Ramos (cell line): ENCODE measurements around the gene N4BP2L2.

Source experiments
- in situ Hi-C: fragments of 300-500 bp; cut with MboI; formaldehyde crosslinking; loops from one replicate; pipeline ENCODE4 v1.14.3; 2022; ENCODE audit warnings: low sequenced_read_pairs; ENCODE audit not compliant: unreplicated experiment

The N4BP2L2 gene

GRCh38 chr13:32535115-32535514 is 3.5 kb downstream of the N4BP2L2 start:
- in situ Hi-C loops: no loop called here

GRCh38 chr13:32530841-32531253 is 7.7 kb downstream of the N4BP2L2 start:
- in situ Hi-C loops: no loop called here

GRCh38 chr13:32528358-32528757 is 10.2 kb downstream of the N4BP2L2 start:
- in situ Hi-C loops: no loop called here

GRCh38 chr13:32527151-32527550 is 11.4 kb downstream of the N4BP2L2 start:
- in situ Hi-C loops: no loop called here

GRCh38 chr13:32525766-32526165 is 12.8 kb downstream of the N4BP2L2 start:
- in situ Hi-C loops: no loop called here

- in situ Hi-C loops: no loop called here
Observed at GRCh38 chr13:32515246-32515645, 23.3 kb downstream of the N4BP2L2 start.

GRCh38 chr13:32511482-32511881 is 27.1 kb downstream of the N4BP2L2 start:
- in situ Hi-C loops: no loop called here

GRCh38 chr13:32504876-32505275 is 33.7 kb downstream of the N4BP2L2 start:
- in situ Hi-C loops: no loop called here

GRCh38 chr13:32504263-32504662 is 34.3 kb downstream of the N4BP2L2 start:
- in situ Hi-C loops: no loop called here

- in situ Hi-C loops: no loop called here
Observed at GRCh38 chr13:32503727-32504126, 34.9 kb downstream of the N4BP2L2 start.

GRCh38 chr13:32501064-32501463 is 37.5 kb downstream of the N4BP2L2 start:
- in situ Hi-C loops: no loop called here

GRCh38 chr13:32499538-32500210 is 38.9 kb downstream of the N4BP2L2 start:
- in situ Hi-C loops: no loop called here

- in situ Hi-C loops: no loop called here
Observed at GRCh38 chr13:32497589-32497988, 41.0 kb downstream of the N4BP2L2 start.

- in situ Hi-C loops: no loop called here
Observed at GRCh38 chr13:32496599-32497160, 41.9 kb downstream of the N4BP2L2 start.

GRCh38 chr13:32495841-32496240 is 42.8 kb downstream of the N4BP2L2 start:
- in situ Hi-C loops: no loop called here

GRCh38 chr13:32495429-32495828 is 43.2 kb downstream of the N4BP2L2 start:
- in situ Hi-C loops: no loop called here

- in situ Hi-C loops: no loop called here
Observed at GRCh38 chr13:32491028-32491427, 47.6 kb downstream of the N4BP2L2 start.

- in situ Hi-C loops: no loop called here
Observed at GRCh38 chr13:32476892-32477291, 61.7 kb downstream of the N4BP2L2 start.

GRCh38 chr13:32476021-32476731 is 62.4 kb downstream of the N4BP2L2 start:
- in situ Hi-C loops: no loop called here

- in situ Hi-C loops: no loop called here
Observed at GRCh38 chr13:32474999-32475792, 63.4 kb downstream of the N4BP2L2 start.

- in situ Hi-C loops: no loop called here
Observed at GRCh38 chr13:32473650-32474049, 64.9 kb downstream of the N4BP2L2 start.
